Measurements from ENCODE around the gene NAPEPLD. TPM values are rescaled to one million over a fixed set of nuclear protein-coding genes. Genes with fewer than 3 reads are reported as not detected.
"Not testable (repeated sequence)": the region's sequence is repeated elsewhere in the genome, so short reads cannot be mapped to it uniquely, and the experiment has no call there.

The NAPEPLD gene
- total RNA-seq, 6 experiments from 2014 or later = 5.8 to 24.6 (median 8.1) TPM

DNA sequence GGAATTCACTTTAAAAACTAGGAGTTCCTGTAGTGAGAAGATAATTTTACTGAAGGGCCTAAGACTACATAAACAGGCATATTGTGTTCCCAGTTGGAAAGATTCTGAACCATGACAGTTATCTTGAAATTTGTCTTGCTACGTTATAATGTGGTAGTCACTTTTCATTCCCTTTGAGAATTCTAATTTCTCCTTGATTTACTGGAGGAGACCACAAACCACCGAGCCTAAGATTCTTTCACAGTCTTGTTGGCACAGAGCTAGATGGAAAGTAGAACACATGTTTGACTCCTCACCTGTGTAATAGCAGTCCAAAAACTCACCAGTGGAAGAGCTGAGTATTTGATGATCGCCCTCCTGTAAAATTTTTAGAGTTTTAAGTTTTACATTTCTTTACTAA lies 69.1 kb downstream of the NAPEPLD start:
- Histone ChIP-seq H3K27me3 (no peaks in the 10 kb centered on the region), H3K36me3 (peaks cover 0 to 12% (median 0%) of the 10 kb centered on the region in 4 donors), H3K27ac (no peak overlapping the region), H3K4me1 (peaks cover 0 to 15% (median 0%) of the 10 kb centered on the region in 4 donors), H3K9me3 (no peaks in the 10 kb centered on the region), H3K4me3 (no peak overlapping the region)
- no peak for TF ChIP-seq POLR2A (IDR thresholded peaks at IDR 0.05)
- no peak for TF ChIP-seq CTCF (IDR thresholded peaks at IDR 0.05)
- intact Hi-C loops (cut with DNase I) = no loop called here
- 94% methylated on average over 3 of the region's 3 CpGs for WGBS (ENCODE audit: insufficient coverage, low coverage, low lambda C conversion rate, missing lambda C conversion rate)
- ATAC-seq = no peak
- DNase-seq = no peak

- H3K27me3 ChIP-seq; intact Hi-C loops (cut with DNase I); H3K9me3 ChIP-seq; H3K27ac ChIP-seq; H3K36me3 ChIP-seq; H3K4me3 ChIP-seq; DNase-seq; ATAC-seq: not testable (repeated sequence)
- H3K4me1 ChIP-seq = peaks cover 0 to 15% (median 2%) of the 10 kb centered on the region in 4 donors
- 78% methylated on average over 5 of the region's 6 CpGs for WGBS (ENCODE audit: insufficient coverage, low coverage, low lambda C conversion rate, missing lambda C conversion rate)
Measured at GRCh38 chr7:103078226-103078625, 70.7 kb downstream of the NAPEPLD start.

- no peak for DNase-seq
- ATAC-seq = no peak
- TF ChIP-seq POLR2A (IDR thresholded peaks at IDR 0.05) = no peak
- no peak for TF ChIP-seq CTCF (IDR thresholded peaks at IDR 0.05)
- 100% methylated on average over 3 of the region's 3 CpGs for WGBS (ENCODE audit: insufficient coverage, low coverage, low lambda C conversion rate, missing lambda C conversion rate)
- no peaks in the 10 kb centered on the region for H3K9me3 ChIP-seq
- peaks cover 0 to 15% (median 2%) of the 10 kb centered on the region in 4 donors for H3K4me1 ChIP-seq
- intact Hi-C loops (cut with DNase I) = no loop called here
- no peak overlapping the region for H3K27ac ChIP-seq
- H3K4me3 ChIP-seq = no peak overlapping the region
- H3K27me3 ChIP-seq = no peaks in the 10 kb centered on the region
- no peaks in the 10 kb centered on the region for H3K36me3 ChIP-seq
Measured at GRCh38 chr7:103077318-103077717, 71.6 kb downstream of the NAPEPLD start.

GRCh38 chr7:103076764-103077163 lies 72.1 kb downstream of the NAPEPLD start:
- H3K4me1 ChIP-seq = peaks cover 0 to 15% (median 2%) of the 10 kb centered on the region in 4 donors
- no peak overlapping the region for H3K27ac ChIP-seq
- no peaks in the 10 kb centered on the region for H3K36me3 ChIP-seq
- no peaks in the 10 kb centered on the region for H3K27me3 ChIP-seq
- intact Hi-C loops (cut with DNase I) = no loop called here
- no peaks in the 10 kb centered on the region for H3K9me3 ChIP-seq
- TF ChIP-seq POLR2A (IDR thresholded peaks at IDR 0.05) (no peak), CTCF (IDR thresholded peaks at IDR 0.05) (no peak)
- DNase-seq (peak in 1 of 3 donors; percentile 28), ATAC-seq (no peak)
- H3K4me3 ChIP-seq = no peak overlapping the region
- 71% methylated on average over 4 of the region's 7 CpGs for WGBS (ENCODE audit: insufficient coverage, low coverage, low lambda C conversion rate, missing lambda C conversion rate)

DNA sequence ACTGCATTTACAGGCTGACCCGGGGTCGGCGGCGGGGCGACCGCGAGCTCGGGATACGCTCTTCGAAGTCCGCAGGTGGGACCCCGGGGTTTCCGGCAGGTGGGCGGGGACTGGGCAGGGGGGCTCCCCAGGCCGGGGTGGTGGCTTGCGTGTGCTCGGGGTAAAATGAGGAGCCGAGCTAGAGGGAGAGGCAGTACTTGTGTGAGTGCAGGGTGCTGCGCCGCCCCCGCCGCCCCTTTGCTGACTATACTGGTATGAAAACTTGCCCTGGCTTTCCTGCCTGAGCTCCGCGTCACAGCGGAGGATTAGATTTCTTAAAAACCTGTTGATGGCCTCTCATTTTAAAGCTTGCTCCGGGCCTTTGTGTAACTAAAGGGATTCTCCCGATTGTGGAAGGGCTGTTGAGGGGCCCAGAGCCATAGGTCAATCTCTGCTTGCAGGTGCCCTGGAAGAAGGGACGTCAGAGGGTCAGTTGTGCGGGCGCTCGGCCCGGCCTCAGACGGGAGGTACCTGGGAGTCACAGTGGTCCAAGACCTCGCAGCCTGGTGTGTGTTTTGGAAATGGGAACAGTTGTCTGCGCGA lies 73.5 kb downstream of the NAPEPLD start:
- no peaks in the 10 kb centered on the region for H3K36me3 ChIP-seq
- H3K27ac ChIP-seq = peak overlapping the region; percentile 50 to 76 (median 75)
- no peaks in the 10 kb centered on the region for H3K27me3 ChIP-seq
- TF ChIP-seq CTCF (IDR thresholded peaks at IDR 0.05) (no peak), POLR2A (IDR thresholded peaks at IDR 0.05) (peak; percentile 20)
- WGBS (ENCODE audit: insufficient coverage, low coverage, low lambda C conversion rate, missing lambda C conversion rate) = 0% methylated on average over 17 of the region's 36 CpGs
- ATAC-seq = peak; percentile 4 to 26 (median 12)
- intact Hi-C loops (cut with DNase I) = no loop called here
- H3K4me1 ChIP-seq = peaks cover 0 to 15% (median 2%) of the 10 kb centered on the region in 4 donors
- peak; percentile 59 to 68 (median 61) for DNase-seq
- no peaks in the 10 kb centered on the region for H3K9me3 ChIP-seq
- H3K4me3 ChIP-seq = peak overlapping the region; percentile 76 to 92 (median 80)
